K562 (cell line): ENCODE results near the gene SLC15A3.

Experiments used
- CTCF ChIP-seq, 3 experiments: IDR thresholded peaks in 2 of 3; conservative IDR thresholded peaks in 1 of 3; 2 replicates each; pipeline ENCODE4 v1.5.1; 2011 to 2012; ENCODE audit warnings: low read length in 3 of 3, mild to moderate bottlenecking in 3 of 3, control low read depth in 2 of 3, improper control_type of control experiment in 1 of 3, inconsistent platforms in 1 of 3, low read depth in 1 of 3, mixed read lengths in 1 of 3, moderate library complexity in 1 of 3; ENCODE audit not compliant: insufficient read depth in 2 of 3
- EGR1 ChIP-seq: fragments of 450-650 bp; conservative IDR thresholded peaks from 2 replicates; pipeline ENCODE4 v1.6.1; 2017; ENCODE audit warnings: mild to moderate bottlenecking
- MTA3 ChIP-seq: fragments of 450-650 bp; formaldehyde crosslinking; IDR thresholded peaks from 2 replicates; pipeline ENCODE4 v1.6.1; 2017; ENCODE audit warnings: mild to moderate bottlenecking, borderline replicate concordance
- POLR2A ChIP-seq: fragments of 450-650 bp; conservative IDR thresholded peaks from 2 replicates; pipeline ENCODE4 v1.6.1; 2016
- SP1 ChIP-seq: sonication (generic); formaldehyde crosslinking; IDR thresholded peaks from 2 replicates; pipeline ENCODE4 v1.8.1; 2022; ENCODE audit warnings: mild to moderate bottlenecking, missing genetic modification reagents
- TAF1 ChIP-seq: IDR thresholded peaks from 2 replicates; pipeline ENCODE4 v1.6.1; 2011; ENCODE audit warnings: mild to moderate bottlenecking, low read length, moderate library complexity; ENCODE audit not compliant: insufficient read depth, control insufficient read depth, severe bottlenecking; ENCODE audit errors: extremely low read depth
- TBP ChIP-seq: optimal IDR thresholded peaks from 2 replicates; pipeline ENCODE3; 2011; ENCODE audit warnings: low read depth, low read length, improper control_type of control experiment
- ZNF12 ChIP-seq: sonication (generic); formaldehyde crosslinking; IDR thresholded peaks from 2 replicates; pipeline ENCODE4 v1.4.0; 2020; ENCODE audit warnings: mild to moderate bottlenecking, missing genetic modification reagents
- ZNF263 ChIP-seq: sonication (generic); formaldehyde crosslinking; IDR thresholded peaks from 2 replicates; pipeline ENCODE4 v1.8.0; 2022; ENCODE audit warnings: mild to moderate bottlenecking, missing genetic modification reagents, borderline replicate concordance
- ZNF274 ChIP-seq: IDR thresholded peaks from 2 replicates; pipeline ENCODE4 v1.6.1; 2011; ENCODE audit warnings: low read depth, mild to moderate bottlenecking, low read length, moderate library complexity, borderline replicate concordance
- ZNF76 ChIP-seq: fragments of 250-450 bp; sonication (Bioruptor Pico); IDR thresholded peaks from 2 replicates; pipeline ENCODE4 v1.4.0; 2020; ENCODE audit warnings: mild to moderate bottlenecking, moderate library complexity, borderline replicate concordance
- ZSCAN29 ChIP-seq: fragments of 450-650 bp; IDR thresholded peaks from 2 replicates; pipeline ENCODE4 v1.6.1; 2017
- TF ChIP-seq, protein P1 (sequence below): sonication (generic); formaldehyde crosslinking; IDR thresholded peaks from 2 replicates; pipeline ENCODE4 v1.8.1; 2022; ENCODE audit warnings: missing genetic modification reagents
- TF ChIP-seq, protein P2 (sequence below): sonication (generic); formaldehyde crosslinking; IDR thresholded peaks from 2 replicates; pipeline ENCODE4 v1.8.0; 2022; ENCODE audit warnings: mild to moderate bottlenecking, missing genetic modification reagents

DNA sequence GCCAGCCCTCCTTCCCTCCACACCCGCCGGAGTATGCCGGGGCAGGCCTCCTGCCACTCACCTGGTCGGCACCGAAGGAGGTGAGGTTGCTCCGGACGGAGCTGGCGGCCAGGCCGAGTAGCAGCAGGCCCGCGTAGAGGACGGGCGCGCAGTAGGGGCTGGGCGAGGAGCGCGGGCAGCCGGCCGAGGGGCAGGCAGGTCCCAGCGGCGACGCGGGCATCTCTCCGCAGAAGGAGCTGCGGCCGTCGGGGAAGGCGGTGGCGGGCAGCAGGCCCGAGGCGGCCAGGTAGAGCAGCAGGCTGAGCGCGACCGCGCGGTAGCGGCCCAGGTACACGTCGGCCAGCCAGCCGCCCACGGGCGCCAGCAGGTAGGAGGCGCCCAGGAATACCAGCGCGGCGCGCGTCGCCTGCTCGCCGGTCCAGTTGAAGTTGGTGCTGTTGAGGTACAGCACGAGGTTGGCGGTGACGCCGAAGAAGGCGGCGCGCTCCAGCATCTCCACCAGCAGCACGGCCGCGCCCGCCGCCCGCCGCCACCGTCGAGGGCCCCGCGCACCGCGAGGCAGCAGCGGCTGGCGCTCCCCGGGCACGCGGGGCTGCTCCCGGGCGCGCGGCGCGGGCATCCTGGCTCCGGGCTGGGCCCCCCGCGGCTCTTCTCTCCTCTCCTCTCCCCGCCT is 907 bp downstream of the SLC15A3 start:
- TF ChIP-seq, protein P1, sequence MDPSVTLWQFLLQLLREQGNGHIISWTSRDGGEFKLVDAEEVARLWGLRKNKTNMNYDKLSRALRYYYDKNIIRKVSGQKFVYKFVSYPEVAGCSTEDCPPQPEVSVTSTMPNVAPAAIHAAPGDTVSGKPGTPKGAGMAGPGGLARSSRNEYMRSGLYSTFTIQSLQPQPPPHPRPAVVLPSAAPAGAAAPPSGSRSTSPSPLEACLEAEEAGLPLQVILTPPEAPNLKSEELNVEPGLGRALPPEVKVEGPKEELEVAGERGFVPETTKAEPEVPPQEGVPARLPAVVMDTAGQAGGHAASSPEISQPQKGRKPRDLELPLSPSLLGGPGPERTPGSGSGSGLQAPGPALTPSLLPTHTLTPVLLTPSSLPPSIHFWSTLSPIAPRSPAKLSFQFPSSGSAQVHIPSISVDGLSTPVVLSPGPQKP (CRISPR knock-in tag): no peak
- TF ChIP-seq SP1 (CRISPR knock-in tag) (no peak), ZNF12 (CRISPR knock-in tag) (no peak), POLR2A (no peak), TBP (no peak), ZNF263 (no peak), ZNF274 (no peak), ZSCAN29 (no peak), CTCF (IDR thresholded peaks at IDR 0.05 in 2 of 3, conservative IDR thresholded peaks at IDR 0.05 in 1 of 3; ENCODE audit: insufficient read depth in 2 of 3, low read depth in 1 of 3, low read length in 3 of 3) (no peak), MTA3 (no peak), EGR1 (no peak), TAF1 (no peak), ZNF76 (CRISPR knock-in tag) (no peak)
- TF ChIP-seq, protein P2, sequence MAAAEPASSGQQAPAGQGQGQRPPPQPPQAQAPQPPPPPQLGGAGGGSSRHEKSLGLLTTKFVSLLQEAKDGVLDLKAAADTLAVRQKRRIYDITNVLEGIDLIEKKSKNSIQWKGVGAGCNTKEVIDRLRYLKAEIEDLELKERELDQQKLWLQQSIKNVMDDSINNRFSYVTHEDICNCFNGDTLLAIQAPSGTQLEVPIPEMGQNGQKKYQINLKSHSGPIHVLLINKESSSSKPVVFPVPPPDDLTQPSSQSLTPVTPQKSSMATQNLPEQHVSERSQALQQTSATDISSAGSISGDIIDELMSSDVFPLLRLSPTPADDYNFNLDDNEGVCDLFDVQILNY (CRISPR knock-in tag): no peak
